Measurements from ENCODE around the gene TXNRD3. TPM values are rescaled to one million over a fixed set of nuclear protein-coding genes. Genes with fewer than 3 reads are reported as not detected.
A peak's percentile ranks its signal among the peaks of the same experiment; 100 is the strongest.

The TXNRD3 gene
- total RNA-seq: 1 to 10 TPM; 4.7 to 7.8 (median 5.6) TPM
- polyA plus RNA-seq: 1 to 10 TPM; 2.1 to 5.0 TPM
- long read RNA-seq, donor 1, partial matches to known transcripts: 0 of 5 reads
- long read RNA-seq, donor 1, other reads (novel, unspliced or antisense): 3 of 5 reads
- long read RNA-seq, donor 2, partial matches to known transcripts: 0 of 5 reads
- long read RNA-seq, donor 2, other reads (novel, unspliced or antisense): 1 of 5 reads
- long read RNA-seq, donor 3, partial matches to known transcripts: 1 of 8 reads
- long read RNA-seq, donor 3, other reads (novel, unspliced or antisense): 4 of 8 reads

- Histone ChIP-seq H3K27me3 (peaks cover 0 to 27% (median under 1%) of the 10 kb centered on the region in 7 donors), H3K4me1 (peaks cover 0 to 18% (median 10%) of the 10 kb centered on the region in 9 donors), H3K9me3 (no peaks in the 10 kb centered on the region), H3K27ac (peak within 1 kb of the TSS in 9 of 10 donors; percentile 69 to 87 (median 77)), H3K4me3 (peak within 1 kb of the TSS; percentile 34 to 80 (median 66)), H3K36me3 (no peaks in the 10 kb centered on the region)
- peak in 4 of 9 donors; percentile 8 to 45 (median 12) for TF ChIP-seq CTCF (IDR thresholded peaks at IDR 0.05)
- DNase-seq: peak; percentile 80 to 86
- intact Hi-C loops (cut with DNase I): no loop called here
- peak; percentile 94 to 98 (median 96) for ATAC-seq
- WGBS, 2 donors: 0 to 1% methylated on average over 97 to 102 of the region's 102 CpGs
Observed at GRCh38 chr3:126654571-126655383, at the start of gene TXNRD3. TXNRD3 (minus strand) TSS chr3:126655124.

DNA sequence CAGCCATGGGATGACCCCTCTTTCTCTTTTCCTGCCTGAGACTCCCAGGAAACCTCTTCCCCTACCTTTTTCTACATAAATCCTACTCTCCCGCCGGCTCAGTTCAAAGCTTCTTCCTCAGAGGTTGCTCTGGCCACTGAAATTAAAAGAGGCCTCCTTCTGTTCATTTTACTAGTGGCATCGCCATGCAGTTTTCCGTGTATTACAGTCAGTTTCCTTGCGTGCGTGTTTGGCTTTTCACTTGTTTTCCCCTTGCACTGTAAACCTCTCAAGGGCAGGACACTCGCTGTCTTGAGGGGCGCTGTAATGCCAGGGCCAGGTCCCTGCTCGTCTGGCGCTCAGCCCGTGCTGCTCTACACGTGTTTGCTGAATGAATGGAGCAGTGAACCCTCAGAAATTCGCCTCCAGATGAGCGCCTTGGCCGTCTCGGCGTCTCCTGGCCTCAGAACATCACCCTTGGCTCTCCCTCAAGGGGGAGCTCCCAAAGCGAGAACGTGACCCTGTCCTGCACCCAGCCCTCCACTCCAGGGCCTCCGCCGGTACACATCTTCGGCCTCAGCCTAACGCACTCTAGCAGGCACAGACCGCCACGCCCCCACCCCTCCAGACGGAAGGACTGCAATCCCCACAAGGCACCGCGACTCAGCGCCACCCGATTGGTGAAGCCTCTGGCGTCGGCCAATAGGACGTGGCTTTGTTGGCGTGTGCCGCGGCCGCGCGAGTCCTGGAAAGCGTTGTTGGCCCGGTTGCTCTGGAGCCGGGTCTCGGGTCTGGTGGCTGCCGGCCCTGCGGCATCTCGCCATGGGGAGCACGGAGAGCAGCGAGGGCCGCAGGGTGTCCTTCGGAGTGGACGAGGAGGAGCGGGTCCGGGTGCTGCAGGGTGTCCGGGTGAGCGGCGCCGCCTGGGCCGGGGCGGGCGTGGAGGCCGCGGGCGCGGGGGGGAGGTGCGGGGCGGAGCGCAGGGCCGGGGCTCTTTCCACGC is 48.9 kb upstream of the TXNRD3 start, which contains the start of gene CHCHD6:
Gene CHCHD6, plus strand, starts transcription at position 729 of the 982 bp plus-strand sequence. Its CDS starts 73 bp downstream, at position 802.
- Histone ChIP-seq H3K27me3 (peaks cover 0 to 34% (median 9%) of the 10 kb centered on the region in 7 donors), H3K4me1 (peaks cover 0 to 16% (median 14%) of the 10 kb centered on the region in 9 donors), H3K9me3 (peaks cover 0 to 5% (median 0%) of the 10 kb centered on the region in 11 donors), H3K36me3 (no peaks in the 10 kb centered on the region), H3K4me3 (peak within 1 kb of the TSS; percentile 55 to 96 (median 79)), H3K27ac (peak within 1 kb of the TSS in 8 of 10 donors; percentile 5 to 60 (median 36))
- intact Hi-C loops (cut with DNase I): loop anchor here in 1 of 10 donors (5.0 kb wide), 1 partner anchor 283 kb away; no protein-coding TSS in a partner anchor
- DNase-seq: peak; percentile 94 to 97
- peak in 3 of 9 donors; percentile 10 to 37 (median 28) for TF ChIP-seq CTCF (IDR thresholded peaks at IDR 0.05)
- WGBS, 2 donors: 2 to 4% methylated on average over 53 to 69 of the region's 69 CpGs
- peak; percentile 99 to 100 (median 99) for ATAC-seq

DNA sequence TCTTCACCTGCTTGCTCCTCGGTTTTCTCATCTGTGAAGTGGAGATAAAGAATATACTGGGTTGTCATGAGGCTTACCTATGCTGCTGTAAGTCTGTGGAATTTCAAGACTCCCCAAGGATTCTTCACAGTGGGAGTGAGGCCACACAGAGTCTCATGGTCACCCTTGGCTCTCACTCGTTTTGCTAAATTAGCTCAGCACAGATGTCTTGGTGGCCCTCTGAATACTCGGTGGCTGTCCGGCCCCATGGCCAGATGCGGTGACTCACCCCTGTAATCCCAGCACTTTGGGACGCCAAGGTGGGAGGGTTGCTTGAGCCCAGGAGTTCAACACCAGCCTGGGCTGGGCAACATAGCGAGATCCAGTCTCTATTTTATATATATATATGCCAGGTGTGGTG is 44.1 kb upstream of the TXNRD3 start:
- TF ChIP-seq CTCF (IDR thresholded peaks at IDR 0.05): no peak
- no peak overlapping the region for H3K4me3 ChIP-seq

More for the DNA sequence above, 44.1 kb upstream of the TXNRD3 start:
- peaks cover 0 to 5% (median 0%) of the 10 kb centered on the region in 11 donors for H3K9me3 ChIP-seq
- ATAC-seq: no peak
- WGBS, 2 donors: 80 to 81% methylated on average over 7 of the region's 7 CpGs
- intact Hi-C loops (cut with DNase I): no loop called here
- H3K27me3 ChIP-seq: peaks cover 0 to 52% (median 18%) of the 10 kb centered on the region in 7 donors
- H3K27ac ChIP-seq: no peak overlapping the region
- H3K4me1 ChIP-seq: peaks cover 0 to 6% (median 5%) of the 10 kb centered on the region in 9 donors
- no peak for DNase-seq
- H3K36me3 ChIP-seq: no peaks in the 10 kb centered on the region
